ENCODE results near the gene FBXW7.

The FBXW7 gene

GRCh38 chr4:152508818-152509217, 27.1 kb downstream of the FBXW7 start:
- no peak for TF ChIP-seq CTCF (IDR thresholded peaks at IDR 0.05; ENCODE audit: low read depth, low read length)
- no peak for DNase-seq (ENCODE audit: low read depth in 2 of 2)
- no peak overlapping the region for H3K4me3 ChIP-seq (replicated peaks in 1 of 2; ENCODE audit: low read depth in 2 of 2, low read length in 2 of 2)

- no peak overlapping the region for H3K4me3 ChIP-seq (replicated peaks in 1 of 2; ENCODE audit: low read depth in 2 of 2, low read length in 2 of 2)
- no peak for TF ChIP-seq CTCF (IDR thresholded peaks at IDR 0.05; ENCODE audit: low read depth, low read length)
- DNase-seq (ENCODE audit: low read depth in 2 of 2) = no peak
Observed at GRCh38 chr4:152508386-152508785, 27.5 kb downstream of the FBXW7 start.

- peak in 1 of 2 donors; percentile 46 for DNase-seq (ENCODE audit: low read depth in 2 of 2)
- no peak for TF ChIP-seq CTCF (IDR thresholded peaks at IDR 0.05; ENCODE audit: low read depth, low read length)
- no peak overlapping the region for H3K4me3 ChIP-seq (replicated peaks in 1 of 2; ENCODE audit: low read depth in 2 of 2, low read length in 2 of 2)
Observed at GRCh38 chr4:152503653-152504290, 32.1 kb downstream of the FBXW7 start.

- no peak overlapping the region for H3K4me3 ChIP-seq (replicated peaks in 1 of 2; ENCODE audit: low read depth in 2 of 2, low read length in 2 of 2)
- peak in 1 of 2 donors; percentile 33 for DNase-seq (ENCODE audit: low read depth in 2 of 2)
- TF ChIP-seq CTCF (IDR thresholded peaks at IDR 0.05; ENCODE audit: low read depth, low read length) = no peak
Observed at GRCh38 chr4:152501846-152502536, 33.9 kb downstream of the FBXW7 start.

GRCh38 chr4:152500800-152501434, 35.0 kb downstream of the FBXW7 start:
- peak; percentile 96 for DNase-seq (ENCODE audit: low read depth in 2 of 2)
- peak; percentile 69 for TF ChIP-seq CTCF (IDR thresholded peaks at IDR 0.05; ENCODE audit: low read depth, low read length)
- H3K4me3 ChIP-seq (replicated peaks in 1 of 2; ENCODE audit: low read depth in 2 of 2, low read length in 2 of 2) = no peak overlapping the region

GRCh38 chr4:152500275-152500674, 35.6 kb downstream of the FBXW7 start:
- no peak for TF ChIP-seq CTCF (IDR thresholded peaks at IDR 0.05; ENCODE audit: low read depth, low read length)
- no peak for DNase-seq (ENCODE audit: low read depth in 2 of 2)
- H3K4me3 ChIP-seq (replicated peaks in 1 of 2; ENCODE audit: low read depth in 2 of 2, low read length in 2 of 2) = no peak overlapping the region

Data from cardiac fibroblast (primary cell).